Renal pelvis (tissue), 4 donors: ENCODE results near the gene ARPC1B. TPM values are rescaled to one million over a fixed set of nuclear protein-coding genes. Genes with fewer than 3 reads are reported as not detected.
"Not testable (repeated sequence)": the region's sequence is repeated elsewhere in the genome, so short reads cannot be mapped to it uniquely, and the experiment has no call there.

Experiments used
- DNase-seq: peaks from one replicate; pipeline ENCODE4 v3.0.0-alpha.2; 2013
- polyA plus RNA-seq, 3 donors: library from polyadenylated mRNA; unstranded; fragments of 120-200 nt; gene quantifications; one replicate each; pipeline ENCODE4 v1.2.1, GENCODE V29; 2013; ENCODE audit not compliant: insufficient read length in 3 of 3

Gene ARPC1B
- polyA plus RNA-seq, 3 donors, result 35.9 to 44.2 (median 38.4) TPM

- no peak for DNase-seq
These were observed 9.4 kb downstream of the ARPC1B start for GRCh38 chr7:99383791-99384370.

- DNase-seq, result no peak
These were observed 10.0 kb downstream of the ARPC1B start for GRCh38 chr7:99384523-99384922.

GRCh38 chr7:99385564-99385963 is 11.0 kb downstream of the ARPC1B start:
- DNase-seq, result no peak

GRCh38 chr7:99386584-99387238 is 12.2 kb downstream of the ARPC1B start:
- no peak for DNase-seq

GRCh38 chr7:99387239-99387635 is 12.7 kb downstream of the ARPC1B start:
- not testable (repeated sequence) for DNase-seq

GRCh38 chr7:99387912-99388311 is 13.4 kb downstream of the ARPC1B start:
- DNase-seq, result no peak

- DNase-seq, result no peak
These were observed 15.2 kb downstream of the ARPC1B start for GRCh38 chr7:99389772-99390171.

- no peak for DNase-seq
These were observed 16.5 kb downstream of the ARPC1B start for GRCh38 chr7:99390941-99391602.

- no peak for DNase-seq
These were observed 17.5 kb downstream of the ARPC1B start for GRCh38 chr7:99392046-99392445.

- no peak for DNase-seq
These were observed 18.3 kb downstream of the ARPC1B start for GRCh38 chr7:99392659-99393354.

GRCh38 chr7:99393355-99394187 is 19.0 kb downstream of the ARPC1B start:
- DNase-seq, result no peak

- DNase-seq, result no peak
These were observed 19.6 kb downstream of the ARPC1B start for GRCh38 chr7:99394188-99394502.

GRCh38 chr7:99395616-99396327 is 21.2 kb downstream of the ARPC1B start:
- no peak for DNase-seq

GRCh38 chr7:99396418-99397296 is 22.1 kb downstream of the ARPC1B start:
- DNase-seq, result no peak

- DNase-seq, result no peak
These were observed 22.9 kb downstream of the ARPC1B start for GRCh38 chr7:99397297-99397983.

GRCh38 chr7:99398891-99399445 is 24.4 kb downstream of the ARPC1B start:
- DNase-seq, result no peak

- no peak for DNase-seq
These were observed 25.1 kb downstream of the ARPC1B start for GRCh38 chr7:99399597-99399996.

- DNase-seq, result no peak
These were observed 28.3 kb downstream of the ARPC1B start for GRCh38 chr7:99402854-99403253.

GRCh38 chr7:99403764-99404163 is 29.2 kb downstream of the ARPC1B start:
- DNase-seq, result no peak
